Upper lobe of right lung (tissue), 1 donor: Measurements from ENCODE around the gene ARHGAP21. TPM values are rescaled to one million over a fixed set of nuclear protein-coding genes. Genes with fewer than 3 reads are reported as not detected.
"Not testable (repeated sequence)": the region's sequence is repeated elsewhere in the genome, so short reads cannot be mapped to it uniquely, and the experiment has no call there.

Experiments used
- ATAC-seq: fragments of 200-7000 bp; cut with Tn5 transposase; one replicate; pipeline ENCODE4 v1.9.1; 2020; ENCODE audit warnings: mild to moderate bottlenecking, moderate library complexity
- DNase-seq: peaks from one replicate; pipeline ENCODE4 v3.0.0-alpha.2; 2020
- H3K27ac ChIP-seq: fragments of 200-600 bp; one replicate; pipeline ENCODE4 v1.8.0; 2022
- H3K27me3 ChIP-seq: fragments of 200-600 bp; one replicate; pipeline ENCODE4 v1.8.0; 2022; ENCODE audit warnings: mild to moderate bottlenecking
- H3K36me3 ChIP-seq: fragments of 200-600 bp; one replicate; pipeline ENCODE4 v1.8.0; 2022
- H3K4me1 ChIP-seq: fragments of 200-600 bp; one replicate; pipeline ENCODE4 v1.8.0; 2022
- H3K4me3 ChIP-seq: fragments of 200-600 bp; one replicate; pipeline ENCODE4 v1.8.0; 2022; ENCODE audit warnings: mild to moderate bottlenecking
- H3K9me3 ChIP-seq: fragments of 200-600 bp; one replicate; pipeline ENCODE4 v1.8.0; 2022
- CTCF ChIP-seq: fragments of 200-600 bp; IDR thresholded peaks from one replicate; pipeline ENCODE4 v1.8.0; 2022; ENCODE audit warnings: antibody characterized with exemption
- intact Hi-C: fragments of 100-400 bp; cut with DNase I; formaldehyde crosslinking; loops from one replicate; pipeline ENCODE4 v1.11.0; 2022
- total RNA-seq: library from RNA; stranded (reverse); fragmentation: NEBNext Ultra II Directional; extraction: Animal tissue kit (Norgen Biotek cat#: 25700); gene quantifications from one replicate; pipeline ENCODE4 v1.2.1, GENCODE V29; 2021
- donor health status: DM: no; HTN: yes; CAD: no; lungs with severe emphysema.

Gene ARHGAP21
- total RNA-seq, 1 donor from 2014 or later, result 85.0 TPM

DNA sequence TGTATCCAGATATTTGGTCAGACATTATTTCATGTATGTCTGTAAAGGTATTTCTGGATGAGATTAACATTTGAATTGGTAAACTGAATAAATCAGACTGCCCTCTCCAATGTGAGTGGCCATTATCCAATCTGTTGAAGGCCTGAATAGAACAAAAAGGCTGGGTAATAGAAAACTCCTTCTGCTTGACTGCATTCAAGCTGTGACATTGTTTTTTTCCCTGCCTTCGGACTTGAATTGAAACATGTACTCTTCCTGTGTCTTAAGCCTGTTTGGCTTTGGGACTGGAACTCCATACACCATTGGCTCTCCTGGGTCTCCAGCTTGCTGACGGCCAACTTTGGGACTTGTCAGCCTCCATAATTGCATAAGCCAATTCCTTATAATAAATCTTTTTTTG lies 36.0 kb upstream of the ARHGAP21 start:
- TF ChIP-seq CTCF, result no peak
- no peak for DNase-seq
- no peaks in the 10 kb centered on the region for H3K27me3 ChIP-seq
- no peaks in the 10 kb centered on the region for H3K9me3 ChIP-seq
- no peak overlapping the region for H3K4me3 ChIP-seq
- no peak for ATAC-seq
- peaks cover 13% of the 10 kb centered on the region for H3K4me1 ChIP-seq
- no peak overlapping the region for H3K27ac ChIP-seq
- intact Hi-C loops, result no loop called here
- H3K36me3 ChIP-seq, result no peaks in the 10 kb centered on the region

DNA sequence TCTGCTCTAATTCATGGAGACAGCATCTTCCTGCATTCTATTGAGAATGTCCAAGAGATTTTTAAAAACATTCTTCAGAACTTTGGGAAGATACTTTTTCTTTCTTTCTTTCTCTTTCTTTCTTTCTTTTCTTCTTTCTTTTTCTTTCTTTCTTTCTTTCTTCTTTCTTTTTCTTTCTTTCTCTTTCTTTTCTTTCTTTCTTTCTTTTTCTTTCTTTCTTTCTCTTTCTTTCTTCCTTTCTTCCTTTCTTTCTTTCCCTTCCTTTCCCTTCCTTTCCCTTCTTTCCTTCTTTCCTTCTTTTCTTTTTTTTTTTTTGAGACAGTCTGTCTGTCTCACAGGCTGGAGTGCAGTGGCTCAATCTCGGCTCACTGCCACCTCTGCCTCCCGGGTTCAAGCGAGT lies 34.6 kb upstream of the ARHGAP21 start:
- H3K9me3 ChIP-seq, H3K4me1 ChIP-seq, intact Hi-C loops, H3K27me3 ChIP-seq, ATAC-seq, H3K4me3 ChIP-seq, H3K36me3 ChIP-seq, H3K27ac ChIP-seq, DNase-seq: not testable (repeated sequence)

DNA sequence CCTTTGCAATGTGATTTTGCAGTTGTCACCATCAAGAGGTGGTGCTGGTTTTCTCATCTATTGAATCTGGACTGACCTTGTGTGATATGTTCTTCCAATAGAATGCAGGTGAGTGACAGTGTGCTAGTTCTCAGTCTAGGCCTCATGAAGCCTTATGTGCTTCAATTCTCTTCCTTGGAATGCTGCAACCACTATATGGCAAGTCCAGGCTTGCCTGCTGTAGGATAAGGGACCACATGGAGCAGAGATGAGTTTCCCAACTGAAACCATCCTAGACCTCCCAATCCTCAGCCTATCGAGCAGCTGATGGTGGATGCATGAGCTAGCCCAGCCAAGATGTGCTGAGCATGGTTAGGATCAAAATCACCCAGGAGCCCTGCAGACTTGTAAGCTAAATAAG lies 32.6 kb upstream of the ARHGAP21 start:
- ATAC-seq (no peak), DNase-seq (no peak)
- Histone ChIP-seq H3K36me3 (no peaks in the 10 kb centered on the region), H3K4me1 (no peaks in the 10 kb centered on the region), H3K4me3 (no peak overlapping the region), H3K27me3 (no peaks in the 10 kb centered on the region), H3K9me3 (no peaks in the 10 kb centered on the region), H3K27ac (no peak overlapping the region)
- no peak for TF ChIP-seq CTCF
- intact Hi-C loops, result no loop called here

DNA sequence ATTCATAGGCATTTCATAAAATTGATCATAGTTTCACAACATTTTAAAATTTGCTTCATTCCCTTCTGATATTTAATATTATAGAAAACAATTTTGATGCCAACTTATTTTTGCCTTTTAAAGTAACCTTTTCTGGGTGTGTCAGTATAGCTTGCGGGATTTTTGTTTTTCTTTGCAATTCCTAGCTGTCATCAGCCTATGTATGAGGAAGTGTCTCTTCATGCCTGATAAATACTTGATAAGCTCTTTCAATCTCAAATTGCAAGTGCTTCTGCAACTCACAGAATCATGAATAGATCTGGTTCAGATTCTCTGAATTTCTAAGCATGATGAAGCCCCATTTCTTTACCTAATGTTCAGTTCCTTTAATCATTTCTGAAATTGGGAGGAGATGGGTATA lies 28.0 kb upstream of the ARHGAP21 start:
- DNase-seq (no peak), ATAC-seq (no peak)
- H3K4me3 ChIP-seq, result no peak overlapping the region
- TF ChIP-seq CTCF, result no peak
- intact Hi-C loops, result no loop called here
- H3K27ac ChIP-seq, result no peak overlapping the region
- no peaks in the 10 kb centered on the region for H3K4me1 ChIP-seq
- no peaks in the 10 kb centered on the region for H3K27me3 ChIP-seq
- H3K9me3 ChIP-seq, result no peaks in the 10 kb centered on the region
- no peaks in the 10 kb centered on the region for H3K36me3 ChIP-seq

- ATAC-seq, result no peak
Observed at GRCh38 chr10:24750695-24751094, 27.0 kb upstream of the ARHGAP21 start.

DNA sequence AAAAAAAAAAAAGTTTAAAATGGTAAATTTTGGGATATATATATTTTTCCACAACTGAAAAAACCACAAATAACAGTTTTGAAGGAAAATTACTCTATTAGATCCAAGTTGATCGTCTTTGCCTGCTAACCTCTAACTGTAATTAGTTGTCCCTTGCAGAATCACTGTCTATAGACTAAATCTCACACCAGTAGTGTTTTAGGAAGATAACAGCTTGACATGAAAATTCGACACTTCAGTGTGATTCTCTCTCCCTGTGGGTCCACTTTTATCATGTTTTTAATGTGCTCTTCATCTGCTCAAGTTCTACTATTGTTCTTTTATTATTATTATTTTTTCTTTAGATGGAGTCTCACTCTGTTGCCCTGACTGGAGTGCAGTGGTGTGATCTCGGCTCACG lies 24.5 kb upstream of the ARHGAP21 start:
- no peaks in the 10 kb centered on the region for H3K27me3 ChIP-seq
- DNase-seq (no peak), ATAC-seq (no peak)
- no peaks in the 10 kb centered on the region for H3K36me3 ChIP-seq
- no peak overlapping the region for H3K27ac ChIP-seq
- no peaks in the 10 kb centered on the region for H3K9me3 ChIP-seq
- no peaks in the 10 kb centered on the region for H3K4me1 ChIP-seq
- no peak for TF ChIP-seq CTCF
- intact Hi-C loops, result no loop called here
- no peak overlapping the region for H3K4me3 ChIP-seq

More at GRCh38 chr10:24750695-24751094, 27.0 kb upstream of the ARHGAP21 start:
- no peak for TF ChIP-seq CTCF
- no peak for DNase-seq
- Histone ChIP-seq H3K36me3 (no peaks in the 10 kb centered on the region), H3K27ac (no peak overlapping the region), H3K4me3 (no peak overlapping the region), H3K9me3 (no peaks in the 10 kb centered on the region), H3K27me3 (no peaks in the 10 kb centered on the region), H3K4me1 (no peaks in the 10 kb centered on the region)
- intact Hi-C loops, result no loop called here
